Measurements from ENCODE around the gene SCAMP1. TPM values are rescaled to one million over a fixed set of nuclear protein-coding genes. Genes with fewer than 3 reads are reported as not detected.

Gene SCAMP1
- total RNA-seq, 3 donors from 2014 or later, result 31.2 to 52.0 (median 31.8) TPM

GRCh38 chr5:78405829-78406750 lies 45.7 kb downstream of the SCAMP1 start:
- Histone ChIP-seq H3K27me3 (no peaks in the 10 kb centered on the region), H3K27ac (no peak overlapping the region), H3K9me3 (no peaks in the 10 kb centered on the region), H3K4me3 (no peak overlapping the region), H3K36me3 (no peaks in the 10 kb centered on the region), H3K4me1 (no peaks in the 10 kb centered on the region)
- TF ChIP-seq, protein P1, sequence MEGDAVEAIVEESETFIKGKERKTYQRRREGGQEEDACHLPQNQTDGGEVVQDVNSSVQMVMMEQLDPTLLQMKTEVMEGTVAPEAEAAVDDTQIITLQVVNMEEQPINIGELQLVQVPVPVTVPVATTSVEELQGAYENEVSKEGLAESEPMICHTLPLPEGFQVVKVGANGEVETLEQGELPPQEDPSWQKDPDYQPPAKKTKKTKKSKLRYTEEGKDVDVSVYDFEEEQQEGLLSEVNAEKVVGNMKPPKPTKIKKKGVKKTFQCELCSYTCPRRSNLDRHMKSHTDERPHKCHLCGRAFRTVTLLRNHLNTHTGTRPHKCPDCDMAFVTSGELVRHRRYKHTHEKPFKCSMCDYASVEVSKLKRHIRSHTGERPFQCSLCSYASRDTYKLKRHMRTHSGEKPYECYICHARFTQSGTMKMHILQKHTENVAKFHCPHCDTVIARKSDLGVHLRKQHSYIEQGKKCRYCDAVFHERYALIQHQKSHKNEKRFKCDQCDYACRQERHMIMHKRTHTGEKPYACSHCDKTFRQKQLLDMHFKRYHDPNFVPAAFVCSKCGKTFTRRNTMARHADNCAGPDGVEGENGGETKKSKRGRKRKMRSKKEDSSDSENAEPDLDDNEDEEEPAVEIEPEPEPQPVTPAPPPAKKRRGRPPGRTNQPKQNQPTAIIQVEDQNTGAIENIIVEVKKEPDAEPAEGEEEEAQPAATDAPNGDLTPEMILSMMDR (IDR thresholded peaks at IDR 0.05), result no peak
- TF ChIP-seq POLR2A (IDR thresholded peaks at IDR 0.05), result no peak
- no peak for TF ChIP-seq POLR2AphosphoS5 (IDR thresholded peaks at IDR 0.05)
- DNase-seq (ENCODE audit: low spot score in 2 of 2), result no peak
- intact Hi-C loops (cut with DNase I; ENCODE audit: low total_unique reads), result no loop called here

DNA sequence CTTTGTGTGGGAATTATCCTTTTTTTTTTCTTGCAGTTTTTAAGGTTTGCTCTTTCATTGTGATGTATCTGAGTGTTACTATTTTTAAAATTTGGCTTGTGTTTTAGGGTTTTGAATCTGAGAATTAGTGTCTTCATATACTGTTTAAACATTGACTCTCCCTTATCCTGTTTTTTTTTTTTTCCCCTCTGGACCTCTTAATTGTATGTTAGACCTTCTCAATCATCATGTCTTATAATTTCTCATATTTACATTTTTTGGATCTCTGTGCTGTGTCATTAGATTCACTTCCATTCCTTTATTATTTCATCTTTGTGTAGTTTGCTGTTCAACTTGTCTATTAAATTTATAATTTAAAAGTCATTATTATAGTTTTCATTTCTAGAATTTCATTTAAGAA lies 47.0 kb downstream of the SCAMP1 start:
- Histone ChIP-seq H3K36me3 (no peaks in the 10 kb centered on the region), H3K27me3 (no peaks in the 10 kb centered on the region), H3K4me1 (no peaks in the 10 kb centered on the region), H3K27ac (no peak overlapping the region), H3K4me3 (no peak overlapping the region), H3K9me3 (no peaks in the 10 kb centered on the region)
- no peak for DNase-seq (ENCODE audit: low spot score in 2 of 2)
- intact Hi-C loops (cut with DNase I; ENCODE audit: low total_unique reads), result no loop called here
- TF ChIP-seq, protein P1 (IDR thresholded peaks at IDR 0.05), result no peak
- TF ChIP-seq POLR2AphosphoS5 (IDR thresholded peaks at IDR 0.05), result no peak
- no peak for TF ChIP-seq POLR2A (IDR thresholded peaks at IDR 0.05)

- H3K27me3 ChIP-seq, result no peaks in the 10 kb centered on the region
- no peaks in the 10 kb centered on the region for H3K36me3 ChIP-seq
- TF ChIP-seq POLR2AphosphoS5 (IDR thresholded peaks at IDR 0.05) (no peak), POLR2A (IDR thresholded peaks at IDR 0.05) (no peak)
- TF ChIP-seq, protein P1 (IDR thresholded peaks at IDR 0.05), result no peak
- H3K9me3 ChIP-seq, result no peaks in the 10 kb centered on the region
- no peak overlapping the region for H3K4me3 ChIP-seq
- H3K27ac ChIP-seq, result no peak overlapping the region
- H3K4me1 ChIP-seq, result no peaks in the 10 kb centered on the region
- DNase-seq (ENCODE audit: low spot score in 2 of 2), result no peak
- intact Hi-C loops (cut with DNase I; ENCODE audit: low total_unique reads), result no loop called here
Observed at GRCh38 chr5:78411586-78411985, 51.2 kb downstream of the SCAMP1 start.

DNA sequence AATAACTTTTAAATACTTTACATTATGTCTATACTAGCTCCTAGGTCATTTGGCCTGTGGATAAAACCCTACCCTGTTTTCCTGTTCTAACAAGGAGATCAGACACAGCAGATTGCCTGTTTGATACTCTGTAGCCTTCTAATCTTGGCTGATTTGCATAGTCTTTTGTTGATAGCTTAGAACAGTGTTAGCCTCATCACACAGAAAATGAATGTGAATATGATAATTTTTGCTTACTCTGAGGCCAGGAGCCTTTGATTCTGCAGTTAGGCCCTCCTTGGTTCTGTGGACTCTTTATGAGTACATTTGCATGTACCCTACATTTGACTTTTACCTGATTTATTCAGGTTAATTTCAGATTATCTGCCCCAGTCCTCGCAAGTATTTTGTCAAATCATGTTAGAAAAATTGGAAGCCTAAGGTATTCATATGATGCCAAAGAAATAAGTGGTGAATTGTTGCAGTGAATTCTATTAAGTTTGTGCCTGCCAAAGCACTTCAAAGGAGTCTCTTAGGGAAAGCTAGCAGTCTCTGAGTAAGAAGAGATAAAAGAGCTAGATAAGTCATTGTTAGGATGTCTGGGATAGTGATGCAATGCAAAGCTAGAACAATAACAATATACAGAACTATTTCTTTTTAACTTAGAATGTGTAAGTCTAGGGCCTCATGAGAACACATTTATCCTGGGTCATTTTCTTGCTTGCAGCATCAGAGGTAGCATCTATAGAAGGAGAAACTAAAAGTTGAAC lies 56.4 kb downstream of the SCAMP1 start:
- Histone ChIP-seq H3K36me3 (peaks cover 3% of the 10 kb centered on the region), H3K9me3 (no peaks in the 10 kb centered on the region), H3K4me3 (no peak overlapping the region), H3K4me1 (no peaks in the 10 kb centered on the region), H3K27me3 (no peaks in the 10 kb centered on the region), H3K27ac (no peak overlapping the region)
- no peak for DNase-seq (ENCODE audit: low spot score in 2 of 2)
- TF ChIP-seq POLR2A (IDR thresholded peaks at IDR 0.05) (no peak), POLR2AphosphoS5 (IDR thresholded peaks at IDR 0.05) (no peak)
- TF ChIP-seq, protein P1 (IDR thresholded peaks at IDR 0.05), result no peak
- intact Hi-C loops (cut with DNase I; ENCODE audit: low total_unique reads), result no loop called here

DNA sequence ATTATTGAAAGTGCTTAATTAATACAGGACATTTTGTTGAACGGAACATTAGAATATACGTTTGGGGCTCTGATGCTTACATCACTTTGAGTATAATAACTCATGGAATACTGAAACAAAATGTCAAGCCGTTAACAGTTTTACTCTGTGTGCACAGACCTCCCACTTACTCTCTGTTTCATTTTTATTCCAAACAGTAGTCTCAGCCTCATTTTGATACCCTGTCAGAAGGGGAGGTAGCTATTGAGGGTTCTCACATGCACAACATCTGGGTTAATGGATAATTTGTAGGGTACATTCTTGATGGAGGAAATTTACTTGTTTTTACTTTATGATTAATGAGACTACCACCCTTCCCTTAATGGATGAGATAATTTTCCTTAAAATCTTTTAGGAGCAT lies 59.0 kb downstream of the SCAMP1 start:
- H3K4me1 ChIP-seq, result no peaks in the 10 kb centered on the region
- no peaks in the 10 kb centered on the region for H3K27me3 ChIP-seq
- H3K27ac ChIP-seq, result no peak overlapping the region
- H3K4me3 ChIP-seq, result no peak overlapping the region
- peaks cover 3% of the 10 kb centered on the region for H3K36me3 ChIP-seq
- TF ChIP-seq POLR2AphosphoS5 (IDR thresholded peaks at IDR 0.05), result no peak
- TF ChIP-seq, protein P1 (IDR thresholded peaks at IDR 0.05), result no peak
- TF ChIP-seq POLR2A (IDR thresholded peaks at IDR 0.05), result no peak
- intact Hi-C loops (cut with DNase I; ENCODE audit: low total_unique reads), result no loop called here
- H3K9me3 ChIP-seq, result no peaks in the 10 kb centered on the region
- DNase-seq (ENCODE audit: low spot score in 2 of 2), result no peak

Measured in breast epithelium (tissue), 4 donors.